ENCODE measurements around the gene DCAF12L1.

Gene DCAF12L1

DNA sequence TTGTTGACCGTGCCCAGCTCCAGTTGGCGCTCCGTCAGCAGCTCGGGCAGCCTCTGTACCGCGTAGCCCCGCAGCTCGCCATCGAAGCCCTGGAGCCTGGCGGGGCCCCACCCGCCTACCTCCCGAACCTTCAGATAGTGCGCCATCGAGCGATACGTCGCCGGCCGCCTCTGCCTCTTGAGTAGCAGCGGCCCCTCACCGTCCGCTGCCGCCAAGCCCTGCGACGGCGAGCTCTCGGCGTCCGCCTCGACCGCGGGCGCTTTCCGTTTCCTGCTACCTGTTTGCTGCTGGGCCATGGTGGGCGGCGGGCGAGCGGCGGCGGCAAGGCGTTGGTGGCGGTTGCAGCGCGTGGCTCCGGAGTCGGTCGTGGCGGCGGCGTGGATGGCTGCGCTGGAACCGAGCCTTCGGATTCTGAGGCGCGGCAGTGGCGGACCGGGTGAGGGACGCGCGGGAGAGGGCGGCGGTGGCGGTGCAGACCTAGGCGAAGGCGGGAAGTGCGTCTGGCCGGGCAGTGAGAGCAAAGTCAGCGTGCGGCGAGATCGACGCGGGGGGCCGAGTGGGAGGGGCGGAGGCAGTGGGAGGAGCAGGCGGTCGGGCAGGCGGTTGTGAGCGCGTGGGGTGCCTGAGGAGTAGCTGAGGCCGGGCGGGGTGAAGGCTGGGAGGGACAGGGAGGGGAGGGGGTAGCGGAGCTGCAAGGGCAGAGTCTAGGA lies at the start of gene DCAF12L1:
TSS of gene DCAF12L1 (minus strand) at position 502 of the 710 bp plus-strand sequence. CDS start at position 296, 206 bp downstream.
- DNase-seq = no peak

DNA sequence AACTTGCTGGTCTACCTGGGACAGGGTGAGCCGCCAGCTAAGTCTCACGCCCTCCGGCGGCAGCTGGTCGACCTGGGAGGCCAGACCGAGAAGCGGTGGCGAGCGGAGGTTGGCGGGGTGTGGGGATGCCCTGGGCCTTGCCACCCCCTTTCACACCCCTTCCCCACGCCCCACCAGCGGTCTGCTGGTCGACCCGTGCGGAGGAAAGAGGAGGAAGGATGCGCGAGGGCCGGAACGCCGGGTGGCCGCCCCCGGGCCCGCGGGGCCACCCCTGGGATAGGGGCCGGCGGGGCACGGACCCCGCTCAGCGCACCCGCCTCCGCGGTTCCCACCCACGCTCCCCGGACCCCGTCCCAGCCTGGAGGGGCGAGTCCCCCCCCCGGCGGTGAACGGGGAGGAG lies 28.3 kb upstream of the DCAF12L1 start:
- DNase-seq = no peak

DNA sequence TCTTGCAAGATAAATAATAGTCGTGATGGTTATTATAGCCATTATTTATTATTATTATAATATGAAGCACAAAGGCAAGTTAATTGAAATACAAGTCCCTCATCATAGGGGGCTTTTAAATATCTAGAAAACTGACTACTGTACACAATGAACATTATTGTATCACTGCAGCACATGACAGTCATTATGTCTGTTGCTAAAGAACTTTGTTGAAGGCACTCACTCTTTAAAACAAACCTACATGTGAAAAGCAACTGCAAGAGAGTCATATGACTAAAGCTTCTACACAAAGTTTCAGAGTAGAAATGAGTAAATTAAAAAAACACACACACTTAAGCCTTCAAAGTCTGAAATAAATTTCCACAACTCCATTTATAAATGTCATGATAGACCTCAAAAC lies 23.3 kb upstream of the DCAF12L1 start:
- DNase-seq = no peak

DNA sequence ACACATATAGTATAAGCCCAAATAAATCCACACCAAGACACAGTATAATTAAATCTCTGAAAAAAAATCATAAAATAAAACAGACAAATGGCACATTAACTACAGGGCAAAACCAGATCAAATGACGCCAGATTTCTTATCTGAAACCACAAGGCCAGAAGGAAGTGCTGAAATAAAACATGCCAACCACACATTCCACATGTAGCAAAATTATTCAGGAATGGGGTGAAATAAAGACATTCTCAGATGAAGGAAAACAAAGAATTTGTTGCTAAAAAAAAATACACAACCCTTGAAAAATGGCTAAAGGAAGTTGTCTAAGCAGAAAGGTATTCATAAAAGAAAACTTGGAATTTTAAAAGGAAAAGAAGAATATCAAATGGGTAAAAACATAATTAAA lies 4.5 kb upstream of the DCAF12L1 start:
- no peak for DNase-seq

DNA sequence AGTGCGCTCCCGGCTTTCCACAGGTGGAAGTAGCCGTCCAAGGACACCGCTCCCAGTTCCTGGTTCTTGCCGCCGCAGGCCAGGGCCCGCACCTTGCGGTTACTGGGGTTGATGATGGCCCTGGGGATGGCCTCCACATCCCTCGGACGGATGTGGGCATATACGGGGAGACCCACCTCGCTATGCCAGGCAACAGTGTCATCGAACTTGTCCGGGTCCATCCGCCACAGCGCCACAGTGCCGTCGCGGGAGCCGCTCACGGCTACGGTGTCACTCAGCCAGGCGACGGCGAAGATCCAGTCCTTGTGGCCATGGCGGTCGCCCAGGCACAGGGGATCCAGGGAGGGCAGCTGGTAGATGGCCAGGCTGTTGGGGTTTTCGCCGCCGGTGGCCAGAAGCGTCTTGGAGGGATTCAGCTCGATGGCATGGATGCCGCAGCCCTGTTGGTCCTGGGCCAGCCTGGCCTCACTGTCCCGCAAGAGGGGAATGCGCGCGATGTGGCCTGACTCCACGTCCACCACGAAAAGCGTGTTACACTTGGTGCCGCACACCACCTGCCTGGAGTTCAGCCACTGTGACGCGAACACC lies 795 bp downstream of the DCAF12L1 start:
- no peak for DNase-seq

DNA sequence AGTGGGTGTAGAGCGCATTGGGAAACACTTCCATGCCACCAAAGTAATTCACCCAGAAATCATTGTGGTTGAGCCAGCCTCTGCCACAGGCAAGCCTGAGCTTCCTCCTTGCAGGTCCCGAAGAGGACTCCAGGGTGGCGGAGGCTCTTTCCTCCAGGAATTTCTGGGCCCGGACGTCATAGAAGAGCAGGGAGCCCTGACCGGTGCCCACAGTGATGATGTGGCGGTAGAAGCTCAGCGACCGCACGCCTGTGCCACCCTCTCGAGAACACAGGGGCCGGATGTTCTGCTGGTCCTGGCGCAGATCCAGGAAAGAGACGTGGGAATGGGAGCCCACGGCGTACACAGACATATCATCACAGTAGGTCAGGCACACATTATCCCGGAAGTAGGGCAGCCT lies 1.3 kb downstream of the DCAF12L1 start:
- no peak for DNase-seq

DNA sequence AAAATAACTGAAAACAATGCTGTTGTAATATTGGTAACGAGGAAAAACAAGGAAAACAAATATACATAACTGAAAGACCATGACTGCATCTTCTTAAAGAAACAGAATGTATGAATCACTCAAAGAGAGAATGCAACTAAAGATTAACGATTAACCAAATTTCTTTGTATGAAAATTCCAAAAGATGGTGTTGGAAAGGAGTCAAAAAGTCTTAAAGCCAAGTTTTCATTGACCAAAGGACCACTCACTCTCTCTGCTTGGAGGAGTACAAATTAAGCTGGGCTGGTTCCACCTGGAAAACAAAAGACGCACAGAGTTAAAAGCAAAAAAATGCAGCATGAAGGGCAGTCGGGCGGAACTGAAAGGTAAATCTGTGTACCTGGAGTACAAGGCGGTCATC lies 1.8 kb downstream of the DCAF12L1 start:
- DNase-seq = no peak

DNA sequence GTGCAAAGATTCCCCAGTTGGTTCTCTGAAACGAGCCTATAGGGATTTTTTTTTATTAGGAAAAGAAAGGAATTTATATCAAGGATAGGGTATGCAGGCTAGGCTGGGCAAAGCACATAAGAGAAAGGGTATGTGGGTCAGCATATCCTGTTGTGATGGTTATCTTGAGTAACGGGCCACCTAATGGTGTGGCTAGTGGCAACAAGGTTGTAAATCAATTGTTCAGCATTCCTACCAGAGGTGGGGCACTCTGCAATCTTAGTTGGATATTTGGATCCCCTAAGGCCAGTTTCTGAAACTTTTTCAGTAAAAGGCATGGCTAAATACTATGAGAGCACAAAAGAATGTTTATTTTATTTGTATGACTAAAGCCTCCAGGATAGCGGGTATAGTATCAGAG lies 42.7 kb downstream of the DCAF12L1 start:
- DNase-seq = no peak

All from NCI-H510A treated with DMSO at 0.1 percent for 48 hours (cell line).